HG02885 (cell line): ENCODE measurements around the gene SNX14.
"Not testable (repeated sequence)": the region's sequence is repeated elsewhere in the genome, so short reads cannot be mapped to it uniquely, and the experiment has no call there.

Experiments used
- ATAC-seq: cut with Tn5 transposase; IDR thresholded peaks from one replicate; pipeline ENCODE4 v1.9.1; 2021; ENCODE audit warnings: mild to moderate bottlenecking; ENCODE audit not compliant: unreplicated experiment, poor library complexity

Gene SNX14

DNA sequence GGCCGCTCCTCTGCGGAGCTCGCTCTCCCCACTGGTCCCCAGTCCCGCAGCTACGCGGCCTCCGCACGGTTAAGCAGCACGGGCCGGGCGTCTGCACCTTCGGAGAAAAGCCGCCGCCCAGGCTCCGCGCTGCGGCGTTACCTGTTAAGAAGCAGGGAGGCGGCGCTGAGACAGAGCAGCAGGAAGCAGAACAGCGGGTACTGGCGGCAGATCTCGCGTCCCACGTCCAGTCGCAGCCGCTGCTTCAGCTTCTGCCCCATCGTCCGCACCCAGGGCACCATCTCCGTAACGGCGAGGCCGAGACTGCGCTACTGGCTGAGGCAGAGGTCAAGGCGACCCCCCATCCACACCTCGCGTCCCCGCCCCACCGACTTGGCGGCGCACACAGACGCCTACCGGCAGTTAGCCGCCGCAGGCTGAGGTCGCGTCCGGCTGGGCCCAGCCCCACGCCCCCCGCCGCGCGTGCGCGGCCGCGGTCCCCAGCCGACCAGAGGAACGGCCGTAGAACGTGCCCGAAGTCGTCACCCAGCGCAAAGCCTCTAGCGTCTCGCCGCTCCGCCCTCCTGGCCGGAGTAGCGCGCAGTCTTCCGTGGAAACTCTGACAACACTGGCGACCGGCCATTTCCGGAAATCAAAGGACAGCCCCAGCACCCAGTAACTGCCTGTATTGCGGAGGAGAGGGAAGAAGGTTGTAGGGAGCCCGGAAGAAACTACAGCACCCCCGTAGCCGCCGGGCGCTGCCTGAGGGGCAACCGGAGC lies at the start of gene SNX14:
Gene SNX14 (minus strand): TSS at position 421 of the 759 bp plus-strand sequence. CDS start 140 bp downstream, at position 281.
- peak; percentile 89 for ATAC-seq

DNA sequence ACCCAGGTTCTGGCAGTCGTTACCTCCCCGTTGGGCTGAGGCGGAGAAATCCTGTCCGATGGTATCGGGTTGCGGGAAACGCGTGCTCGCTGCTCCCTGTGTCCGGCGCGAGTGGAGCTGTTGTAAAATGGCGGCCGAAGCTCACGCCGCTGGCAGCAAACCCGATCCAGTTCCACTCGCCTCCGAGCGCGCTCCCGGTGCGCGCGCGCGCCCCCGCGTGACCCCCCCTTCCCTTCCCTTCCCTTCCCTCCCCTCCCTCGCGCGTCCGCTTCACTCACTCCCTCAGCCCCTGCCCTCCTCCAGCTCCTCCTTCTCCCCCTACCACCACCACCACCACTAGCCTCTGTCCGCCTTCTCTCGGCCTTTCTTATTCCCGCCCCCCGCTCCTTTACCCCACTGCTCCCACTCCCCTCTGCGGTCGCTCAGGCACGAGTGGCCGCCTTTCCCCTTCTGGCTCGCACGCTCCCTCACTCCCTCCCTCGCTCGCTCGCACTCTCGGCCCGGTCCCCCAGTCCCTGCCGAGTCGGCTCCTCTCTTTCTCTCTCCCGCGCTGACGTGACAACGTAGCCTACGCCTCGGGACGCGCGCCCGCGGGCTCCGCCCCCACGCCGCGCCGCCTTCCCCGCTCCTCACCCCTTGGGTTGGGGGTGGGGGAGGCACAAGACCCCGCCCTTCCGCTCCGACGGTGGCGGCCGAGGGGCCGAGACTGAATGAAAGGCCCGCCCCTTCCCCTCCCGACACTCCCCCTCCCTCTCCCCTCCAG lies 49.3 kb upstream of the SNX14 start, which contains the start of gene SYNCRIP:
Gene SYNCRIP (minus strand): TSS at position 113 of the 763 bp plus-strand sequence. CDS start 1,447 bp downstream, outside the sequence.
- ATAC-seq: peak; percentile 69

DNA sequence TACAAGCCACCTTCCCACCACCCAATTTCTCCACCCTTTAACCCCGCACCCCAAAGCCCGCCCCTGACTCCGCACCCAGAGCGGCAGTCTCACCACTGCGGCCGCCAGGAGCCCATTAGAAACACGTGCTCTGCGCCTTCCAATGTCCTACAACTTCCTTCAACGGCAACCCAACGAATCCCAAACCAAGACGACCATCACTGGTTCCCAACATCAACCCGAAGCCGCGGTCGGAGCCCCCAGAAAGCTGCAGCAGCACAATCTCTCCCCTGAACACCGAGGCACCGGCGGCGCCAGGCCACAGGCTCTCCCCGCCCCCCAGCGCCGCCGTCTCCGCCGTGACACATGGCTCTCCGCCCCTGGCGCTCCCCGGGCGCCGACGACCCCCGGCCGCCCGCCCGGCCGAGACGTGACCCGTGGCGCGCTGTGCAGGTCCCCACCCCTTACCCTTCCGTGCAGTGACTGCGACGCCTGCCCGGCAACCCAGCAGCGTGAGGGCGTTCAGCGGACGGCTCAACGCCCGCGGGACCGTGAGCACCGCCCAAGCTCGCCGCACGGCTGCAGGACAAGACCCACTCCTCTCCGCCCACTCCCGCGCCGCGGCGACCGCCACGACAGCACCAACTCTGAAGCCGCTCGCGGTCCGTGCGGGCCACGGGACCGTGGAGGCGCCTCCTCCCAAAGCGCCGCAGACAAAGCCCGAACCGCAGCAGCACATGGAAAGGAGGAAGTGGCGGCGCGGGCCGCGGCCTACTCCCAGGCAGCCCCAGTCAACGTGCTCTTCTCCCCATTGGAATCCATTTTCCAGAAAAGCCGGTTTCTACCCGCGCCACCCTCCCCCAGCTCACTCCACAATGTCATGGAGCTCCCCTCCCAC lies 48.5 kb upstream of the SNX14 start:
- no peak for ATAC-seq

DNA sequence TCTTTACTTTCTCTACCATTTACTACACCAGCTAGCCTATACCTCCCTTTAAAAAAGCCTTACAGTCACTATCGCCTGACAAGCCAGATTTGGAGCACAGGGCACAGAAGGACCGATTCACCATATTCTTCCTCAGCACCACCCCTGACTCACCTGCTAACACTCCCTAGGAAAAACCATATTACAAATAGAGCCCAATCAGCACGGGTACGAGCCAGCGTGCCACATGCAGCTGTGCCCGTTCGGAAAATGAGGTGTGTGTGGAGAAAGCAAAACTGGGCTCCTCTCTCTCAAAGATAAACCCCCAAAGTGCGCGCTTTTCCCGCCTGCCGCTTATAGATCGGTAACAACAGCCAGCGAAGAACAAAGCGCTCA lies 47.9 kb upstream of the SNX14 start:
- ATAC-seq: no peak

DNA sequence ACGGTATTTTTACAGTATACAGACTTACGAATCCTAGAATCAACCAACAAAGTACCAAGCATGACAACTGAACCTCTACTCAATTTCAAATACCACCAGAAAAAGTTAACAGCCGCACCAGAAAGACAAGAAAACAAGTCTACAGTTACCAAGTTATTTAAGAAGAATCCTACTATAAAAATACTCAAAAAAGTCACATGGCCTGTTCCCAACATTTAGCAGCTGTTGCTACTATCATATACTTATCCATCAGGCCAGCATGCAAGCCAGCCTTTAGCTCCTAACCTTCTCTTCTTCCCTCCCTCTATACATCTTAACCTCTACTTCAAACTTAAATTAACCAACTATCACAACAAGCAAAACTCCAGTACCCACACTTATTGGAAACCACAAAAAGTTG lies 47.2 kb upstream of the SNX14 start:
- no peak for ATAC-seq

DNA sequence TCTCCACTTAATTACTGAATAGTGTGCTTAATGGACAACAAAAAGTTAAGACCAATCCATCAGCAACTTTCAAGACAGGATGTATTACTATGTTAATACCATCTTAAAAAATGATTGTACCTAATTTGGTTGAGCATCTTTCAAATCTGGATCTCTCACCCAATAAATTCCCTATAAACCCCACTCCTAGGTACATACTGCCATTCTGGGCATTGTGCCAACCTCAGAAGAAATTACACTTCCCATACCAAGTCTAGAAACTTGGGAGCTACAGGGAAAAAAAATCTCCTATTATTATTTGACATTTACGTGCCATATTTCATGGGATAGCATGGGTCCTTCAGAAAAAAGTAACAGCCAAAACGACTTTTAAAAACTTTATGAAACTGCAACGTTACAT lies 43.9 kb upstream of the SNX14 start:
- ATAC-seq: no peak

DNA sequence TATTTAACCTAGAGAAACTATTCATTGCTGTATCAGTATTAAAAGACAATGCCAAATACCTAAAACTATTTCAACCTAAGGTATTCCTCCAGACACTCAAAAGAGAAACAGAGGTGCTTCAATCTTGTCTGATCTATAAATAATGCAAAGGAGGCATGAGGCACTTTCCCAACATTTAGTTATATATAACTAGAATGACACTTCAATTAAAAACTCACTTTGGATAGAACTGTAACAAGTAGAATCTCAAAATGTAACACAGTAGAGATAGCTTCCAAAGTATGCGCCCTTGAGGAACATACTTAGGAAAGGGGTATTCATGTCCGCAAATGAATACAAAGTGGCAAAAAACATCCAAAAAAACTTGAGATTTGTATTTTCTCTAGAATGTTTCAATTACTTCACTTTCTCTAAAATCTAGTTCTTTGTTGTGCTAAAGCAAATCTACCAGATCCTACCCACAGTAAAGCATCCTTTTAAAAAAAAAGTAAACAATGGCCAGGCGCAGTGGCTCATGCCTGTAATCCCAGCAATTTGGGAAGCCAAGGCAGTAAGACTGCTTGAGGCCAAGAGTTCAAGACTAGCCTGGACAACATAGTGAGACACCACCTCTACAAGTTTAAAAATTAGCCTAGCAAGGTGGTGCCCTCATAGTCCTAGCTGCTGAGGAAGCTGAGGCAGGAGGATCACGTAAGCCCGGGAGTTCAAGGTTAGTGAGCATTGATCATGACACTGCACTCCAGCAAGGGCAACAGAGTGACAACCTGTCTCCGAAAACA lies 38.7 kb upstream of the SNX14 start:
- ATAC-seq: no peak

GRCh38 chr6:85631117-85631516 lies 37.5 kb upstream of the SNX14 start:
- not testable (repeated sequence) for ATAC-seq

DNA sequence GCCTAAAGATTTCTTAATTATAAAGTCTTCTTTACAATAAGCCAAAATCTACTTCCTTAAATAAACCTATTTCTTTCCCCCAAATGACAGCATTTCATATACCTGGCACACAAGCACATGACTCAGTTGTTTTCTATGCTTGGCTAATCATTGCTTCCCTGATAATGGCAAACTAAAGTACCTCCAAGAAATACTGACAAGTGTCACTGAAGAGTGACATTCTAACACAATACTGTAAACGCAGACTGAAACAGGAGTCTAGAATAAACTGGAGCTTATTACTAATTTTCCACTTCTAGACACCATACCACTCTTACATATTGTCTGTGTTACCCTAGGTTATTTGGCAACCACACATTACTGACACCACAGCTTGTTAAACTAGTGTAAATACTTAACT lies 34.7 kb upstream of the SNX14 start:
- no peak for ATAC-seq

- ATAC-seq: no peak
Observed at GRCh38 chr6:85620308-85620707, 26.6 kb upstream of the SNX14 start.

DNA sequence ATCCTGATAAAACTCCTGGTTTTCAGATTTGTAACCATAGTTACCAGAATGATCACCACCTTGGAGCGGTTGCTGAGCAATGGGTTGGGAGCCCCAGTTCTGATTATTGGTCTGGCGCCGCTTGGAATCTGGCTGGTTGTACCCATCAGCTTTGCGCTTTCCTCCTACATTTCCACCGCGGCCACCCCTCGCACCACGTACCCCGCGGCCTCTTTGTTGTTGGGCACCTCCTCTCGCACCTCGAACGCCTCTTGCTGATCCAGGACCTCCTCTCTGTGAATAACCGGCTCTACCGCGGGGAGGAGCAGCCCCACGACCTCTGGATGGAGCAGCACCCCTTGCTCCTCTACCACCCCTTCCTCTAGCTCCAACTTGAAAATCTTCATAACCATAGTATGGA lies 21.1 kb upstream of the SNX14 start:
- ATAC-seq: no peak

- ATAC-seq: no peak
Observed at GRCh38 chr6:85612690-85613474, 19.2 kb upstream of the SNX14 start.

DNA sequence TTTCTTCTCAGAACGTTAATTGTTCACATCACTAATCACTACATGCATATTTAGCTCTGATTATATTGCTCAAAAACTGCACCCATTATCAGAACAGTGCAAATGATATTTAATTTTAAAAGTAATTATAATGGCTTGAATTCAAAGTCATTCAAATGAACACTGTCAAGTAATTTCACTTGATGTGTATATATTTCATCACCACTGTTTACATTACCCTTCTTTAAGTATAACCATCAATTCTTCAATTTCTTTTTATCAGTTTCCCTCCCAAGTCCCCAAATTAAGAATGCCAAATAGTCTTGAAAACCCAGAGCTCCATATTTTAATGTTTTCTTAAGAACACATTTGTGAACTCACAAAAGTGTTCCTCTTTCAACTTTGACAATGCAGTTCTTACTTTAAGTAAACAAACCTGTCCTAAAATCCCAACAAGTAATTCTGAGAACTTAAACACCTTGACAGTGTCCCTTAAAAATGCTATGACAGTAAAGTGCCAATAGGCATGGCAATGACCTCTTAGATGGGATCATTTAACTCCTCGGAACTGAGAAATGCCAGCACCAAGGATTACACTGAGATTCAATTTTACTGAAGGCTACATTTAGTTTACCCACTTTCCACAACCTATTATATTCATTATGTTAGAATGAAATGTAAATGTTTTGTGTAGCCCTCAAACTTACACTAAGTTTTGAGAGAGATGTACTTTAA lies 16.7 kb upstream of the SNX14 start:
- ATAC-seq: no peak

- ATAC-seq: no peak
Observed at GRCh38 chr6:85602100-85602499, 8.4 kb upstream of the SNX14 start.

GRCh38 chr6:85600713-85601313 lies 7.2 kb upstream of the SNX14 start:
- ATAC-seq: no peak

GRCh38 chr6:85594197-85594930 lies 706 bp upstream of the SNX14 start:
- peak; percentile 7 for ATAC-seq

DNA sequence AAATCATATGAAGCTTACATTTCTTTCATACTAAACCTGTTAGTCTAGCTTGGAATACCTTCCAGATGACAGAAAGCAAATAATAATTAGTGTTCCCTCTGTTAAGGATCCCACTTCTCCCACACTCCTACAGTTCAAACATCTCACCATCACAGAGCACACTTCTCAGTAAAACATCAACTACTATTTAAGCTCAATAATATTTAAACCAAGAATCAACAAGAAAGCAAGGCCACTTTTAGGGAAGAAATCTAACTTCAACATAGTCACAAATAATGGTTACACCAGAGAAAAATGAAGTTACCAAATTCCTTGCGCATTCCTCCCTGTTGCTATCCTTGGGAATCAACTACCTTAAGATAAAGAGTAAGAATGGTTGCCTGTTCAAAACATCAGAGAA lies 1.6 kb downstream of the SNX14 start:
- no peak for ATAC-seq
